ENCODE results near the gene DLGAP1.

DNA sequence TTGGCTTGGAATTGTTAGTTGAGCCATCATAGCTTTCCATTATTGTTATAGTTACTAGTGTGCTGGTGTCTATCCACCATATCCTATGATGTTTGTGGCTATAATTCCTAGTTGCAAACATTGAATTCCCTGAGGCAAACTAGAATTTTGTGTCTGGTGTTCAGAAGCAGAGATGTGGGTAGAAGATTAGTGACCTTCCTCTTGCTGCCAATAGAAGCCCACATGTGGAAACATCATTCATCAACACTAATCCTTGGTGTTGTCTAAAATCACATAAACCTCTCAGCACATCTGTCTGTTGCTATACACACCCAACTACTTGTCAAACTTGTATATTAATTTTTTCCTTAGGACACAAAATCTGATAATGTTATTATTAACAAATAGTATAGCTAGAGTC lies 631.0 kb downstream of the DLGAP1 start:
- TF ChIP-seq CTCF (IDR thresholded peaks at IDR 0.05) = no peak
- no peak for TF ChIP-seq POLR2A (IDR thresholded peaks at IDR 0.05)
